ENCODE data around the gene CD34.
"Not testable (repeated sequence)": the region's sequence is repeated elsewhere in the genome, so short reads cannot be mapped to it uniquely, and the experiment has no call there.

Gene CD34, protein sequence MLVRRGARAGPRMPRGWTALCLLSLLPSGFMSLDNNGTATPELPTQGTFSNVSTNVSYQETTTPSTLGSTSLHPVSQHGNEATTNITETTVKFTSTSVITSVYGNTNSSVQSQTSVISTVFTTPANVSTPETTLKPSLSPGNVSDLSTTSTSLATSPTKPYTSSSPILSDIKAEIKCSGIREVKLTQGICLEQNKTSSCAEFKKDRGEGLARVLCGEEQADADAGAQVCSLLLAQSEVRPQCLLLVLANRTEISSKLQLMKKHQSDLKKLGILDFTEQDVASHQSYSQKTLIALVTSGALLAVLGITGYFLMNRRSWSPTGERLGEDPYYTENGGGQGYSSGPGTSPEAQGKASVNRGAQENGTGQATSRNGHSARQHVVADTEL

GRCh38 chr1:207910591-207911354 lies at the start of gene CD34:
TSS of gene CD34 (minus strand) at chr1:207911125. CDS start at chr1:207911080, 45 bp downstream.
- no peak for DNase-seq

DNA sequence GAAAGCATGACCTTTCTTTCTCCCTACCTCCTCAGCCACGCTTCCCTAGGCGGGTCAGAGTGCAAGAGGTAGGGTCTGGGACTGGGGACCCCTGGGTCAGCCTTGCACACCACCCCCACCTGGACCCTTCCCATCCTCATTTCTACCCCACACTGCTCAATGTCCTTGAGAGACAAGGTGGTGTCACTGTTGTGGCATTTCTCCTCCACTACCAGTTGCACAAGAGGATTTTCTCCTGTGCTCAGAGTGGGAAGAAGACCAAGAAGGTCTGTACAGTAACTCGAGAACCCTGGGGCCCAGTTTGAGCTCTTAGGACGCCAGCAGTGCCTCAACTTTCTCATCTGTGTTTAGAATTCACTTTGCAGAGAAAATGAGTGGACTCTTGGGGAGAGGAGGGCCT lies 49.4 kb upstream of the CD34 start:
- no peak for DNase-seq

GRCh38 chr1:207959910-207960309 lies 49.0 kb upstream of the CD34 start:
- DNase-seq, result no peak

DNA sequence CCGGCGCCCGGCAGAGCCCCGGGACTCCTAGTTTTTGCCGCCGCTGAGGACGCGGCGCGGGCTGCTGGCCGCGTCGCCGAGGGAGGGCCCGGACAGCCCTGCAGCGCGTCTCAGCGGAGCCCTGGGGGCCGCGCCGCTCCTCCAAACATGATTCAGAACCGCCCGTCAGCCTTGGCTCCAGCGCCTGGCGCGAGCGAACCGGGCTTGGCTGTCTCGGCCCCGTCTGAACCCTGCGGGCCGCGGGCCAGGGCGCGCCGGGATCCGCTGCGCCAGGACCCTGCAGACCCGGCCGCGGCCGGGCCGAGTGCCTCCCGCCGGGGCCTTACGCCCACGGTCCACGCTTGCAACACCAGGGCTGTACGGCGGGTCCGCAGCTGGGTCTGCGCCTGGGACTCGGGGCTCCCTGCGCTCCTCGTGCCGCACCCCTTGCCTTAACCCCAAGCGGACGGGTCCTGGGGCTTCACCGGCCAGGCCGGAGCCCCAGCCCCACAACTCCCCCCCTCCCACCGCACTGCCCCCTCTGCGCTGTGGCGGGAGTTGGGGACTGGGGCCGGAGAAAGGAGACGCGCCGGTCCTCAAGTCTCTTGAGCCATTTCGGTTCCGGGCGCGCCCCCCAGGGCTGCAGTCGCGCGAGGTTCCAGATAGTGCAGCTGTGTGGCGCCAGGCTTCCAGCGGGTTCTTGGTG lies 48.4 kb upstream of the CD34 start:
- no peak for DNase-seq

GRCh38 chr1:207958376-207959139 lies 47.6 kb upstream of the CD34 start:
- DNase-seq, result no peak

DNA sequence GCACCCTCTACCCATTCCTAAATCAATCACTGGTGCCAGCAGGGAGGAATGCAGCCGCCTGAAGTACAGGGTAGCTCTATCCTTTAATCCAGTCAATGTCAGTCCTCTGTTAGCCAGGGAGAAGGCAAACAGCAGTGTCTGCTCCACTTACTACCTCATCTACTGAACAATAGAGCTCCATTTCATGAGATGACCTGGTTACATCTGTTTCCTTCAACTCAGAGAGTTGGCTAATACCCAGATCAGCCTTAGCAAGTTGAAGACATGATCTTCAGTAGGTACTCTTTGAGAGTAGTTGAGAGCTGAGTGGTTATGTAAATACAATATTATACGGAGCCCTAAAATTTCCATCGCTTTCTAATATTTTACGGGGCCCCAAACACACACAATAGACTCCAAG lies 46.1 kb upstream of the CD34 start:
- no peak for DNase-seq

DNA sequence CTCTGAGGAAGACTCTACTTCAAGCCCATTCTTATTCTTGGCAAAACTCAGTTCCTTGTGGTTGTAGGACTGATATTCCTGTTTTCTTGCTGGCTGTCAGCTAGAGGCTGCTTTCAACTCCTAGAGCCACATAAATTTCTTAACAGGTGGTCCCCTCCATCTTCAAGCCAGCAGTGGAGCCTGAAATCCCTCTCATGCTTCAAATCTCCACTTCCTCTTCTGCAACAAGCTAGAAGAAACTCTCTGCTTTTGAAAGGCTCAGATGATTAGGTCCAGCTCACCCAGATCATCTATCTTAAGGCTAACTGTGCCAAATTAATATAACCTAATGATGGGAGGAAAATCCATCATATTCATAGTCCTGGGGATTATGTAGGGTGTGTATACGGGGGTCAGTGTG lies 43.2 kb upstream of the CD34 start:
- DNase-seq, result no peak

- no peak for DNase-seq
Measured at GRCh38 chr1:207952617-207953542, 42.0 kb upstream of the CD34 start.

DNA sequence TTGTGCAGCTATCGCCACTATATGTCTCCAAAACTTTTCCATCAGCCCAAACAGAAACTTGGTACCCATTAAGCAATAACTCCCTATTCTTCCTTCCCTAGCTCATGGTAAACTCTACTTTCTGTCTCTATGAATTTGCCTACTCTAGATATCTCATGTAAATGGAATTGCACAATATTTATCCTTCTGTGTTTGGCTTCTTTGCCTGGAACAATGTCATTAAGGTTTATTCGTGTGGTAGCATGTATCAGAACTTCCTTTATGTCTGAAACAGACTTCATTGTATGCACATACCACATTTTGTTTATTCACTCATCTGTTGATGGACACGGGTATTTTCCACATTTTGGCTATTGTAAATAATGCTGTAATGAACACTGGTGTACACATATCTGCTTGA lies 40.7 kb upstream of the CD34 start:
- DNase-seq, result no peak

GRCh38 chr1:207950750-207951149 lies 39.8 kb upstream of the CD34 start:
- no peak for DNase-seq

GRCh38 chr1:207949571-207950195 lies 38.8 kb upstream of the CD34 start:
- DNase-seq, result no peak

DNA sequence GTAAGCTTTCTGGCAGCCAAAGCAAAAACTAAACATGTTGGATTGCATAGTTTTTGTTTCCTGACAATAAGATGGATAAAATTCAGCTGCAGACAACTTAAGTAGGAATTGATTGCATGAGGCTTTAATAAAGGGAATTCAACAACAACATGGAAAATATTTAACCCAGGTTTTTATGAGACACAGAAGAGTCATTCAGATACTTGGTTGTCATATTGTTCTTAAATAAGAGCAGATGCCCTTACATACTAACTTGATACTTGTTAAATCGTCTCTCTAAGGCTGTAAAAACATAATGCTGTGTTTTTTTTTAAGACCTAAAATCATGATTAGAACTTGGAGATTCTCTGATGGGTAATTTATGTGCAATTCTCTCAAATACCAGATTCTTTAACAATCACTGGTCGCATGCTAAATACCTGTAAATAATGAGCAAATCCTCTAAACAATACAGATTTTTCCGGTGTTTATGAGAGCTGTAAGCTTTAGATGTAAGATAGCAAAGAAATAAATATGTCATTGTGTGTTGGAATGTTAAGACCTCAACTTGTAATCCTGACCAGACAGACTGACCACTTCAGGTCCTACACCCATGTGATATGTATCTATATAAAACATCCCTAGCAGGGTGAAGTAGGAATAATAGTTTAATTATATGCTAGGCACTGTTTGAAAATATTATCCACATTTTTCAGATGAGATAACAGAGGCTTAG lies 37.8 kb upstream of the CD34 start:
- DNase-seq, result no peak

DNA sequence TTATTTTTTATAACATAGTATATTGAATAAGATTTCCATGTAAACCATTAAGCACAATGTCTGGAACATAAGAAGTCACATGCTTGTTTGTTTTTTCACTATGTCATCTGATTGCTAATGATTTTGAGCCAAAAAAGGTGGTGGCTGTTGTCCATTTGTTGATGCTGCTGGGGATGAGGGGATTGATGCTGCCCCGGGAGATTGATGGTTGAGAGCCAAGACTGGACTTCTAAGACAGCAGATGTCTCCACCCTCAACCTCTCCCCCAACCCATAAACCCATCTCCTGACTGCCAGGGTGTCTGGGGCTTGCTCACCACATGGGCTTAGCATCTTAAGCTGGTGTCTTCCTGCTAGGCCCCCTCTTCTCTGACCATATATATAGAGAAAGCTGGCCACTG lies 35.8 kb upstream of the CD34 start:
- DNase-seq, result no peak

DNA sequence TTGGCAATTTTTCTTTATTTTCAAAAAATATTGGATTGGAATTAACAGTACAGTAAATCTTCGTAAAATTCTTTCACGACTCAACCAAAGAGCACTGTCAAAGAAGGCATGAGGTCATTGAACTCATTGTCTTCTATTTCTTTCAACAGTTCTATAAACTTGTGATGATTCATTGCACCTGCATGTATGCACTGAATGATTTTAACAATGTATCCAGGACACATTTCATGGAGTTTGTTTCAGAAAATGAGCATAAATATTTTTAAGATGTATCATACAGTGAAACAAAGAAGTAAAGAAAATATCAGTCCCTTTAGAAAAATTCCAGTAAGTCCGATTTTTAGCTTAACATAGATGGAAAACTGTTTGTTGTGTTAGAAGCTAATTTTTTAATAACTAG lies 33.6 kb upstream of the CD34 start:
- no peak for DNase-seq

DNA sequence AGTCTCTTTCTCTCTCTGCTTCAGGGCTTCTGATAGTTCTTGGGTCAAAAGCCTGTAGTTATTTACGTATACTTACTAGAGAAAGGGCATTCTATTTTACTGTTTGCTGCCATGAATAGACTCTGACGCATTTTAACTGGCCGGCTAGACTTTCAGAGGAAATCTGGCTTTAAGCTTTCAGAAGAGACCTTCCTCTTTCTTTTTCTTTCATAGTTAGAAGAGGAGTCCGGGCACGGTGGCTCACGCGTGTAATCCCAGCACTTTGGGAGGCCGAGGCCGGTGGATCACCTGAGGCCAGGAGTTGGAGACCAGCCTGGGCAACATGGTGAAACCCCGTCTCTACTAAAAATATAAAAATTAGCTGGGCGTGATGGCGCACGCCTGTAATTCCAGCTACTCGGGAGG lies 31.4 kb upstream of the CD34 start:
- DNase-seq, result not testable (repeated sequence)

- DNase-seq, result no peak
Measured at GRCh38 chr1:207941665-207942064, 30.7 kb upstream of the CD34 start.

GRCh38 chr1:207938016-207938415 lies 27.1 kb upstream of the CD34 start:
- no peak for DNase-seq

GRCh38 chr1:207937204-207937603 lies 26.3 kb upstream of the CD34 start:
- DNase-seq, result no peak

- DNase-seq, result no peak
Measured at GRCh38 chr1:207935166-207935583, 24.2 kb upstream of the CD34 start.

DNA sequence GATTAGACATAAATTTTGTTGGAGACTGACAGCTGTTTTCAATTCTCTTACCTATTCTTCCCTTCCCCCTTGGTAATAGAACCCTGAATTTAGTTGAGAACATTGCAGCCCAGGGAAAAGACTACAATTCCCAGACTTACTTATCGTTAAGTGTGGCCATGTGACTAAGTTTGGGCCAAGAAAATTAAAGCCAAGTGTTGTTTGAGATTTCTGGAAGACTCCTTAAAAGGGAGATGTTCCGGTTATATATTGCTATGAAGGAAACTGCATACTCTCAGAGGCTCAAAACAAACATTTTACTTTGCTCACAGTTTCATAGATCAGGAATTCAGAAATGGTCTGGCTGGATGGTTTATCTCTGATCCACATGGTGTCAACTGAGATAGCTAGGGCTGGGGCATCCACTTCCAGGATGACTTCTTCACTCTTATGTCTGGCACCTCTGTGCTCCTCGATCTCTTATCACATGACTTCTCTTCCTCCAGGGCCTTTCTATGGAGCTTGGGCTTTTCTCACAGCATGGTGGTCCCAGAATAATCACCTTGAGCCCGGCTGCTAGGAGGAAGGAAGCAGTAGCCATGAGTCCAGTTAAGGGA lies 22.4 kb upstream of the CD34 start:
- no peak for DNase-seq
